Stomach (tissue), 4 donors: ENCODE measurements around the gene EGFR.

Source experiments
- EP300 ChIP-seq: sonication (generic); formaldehyde crosslinking; IDR thresholded peaks from one replicate; pipeline ENCODE4 v1.6.1; 2017; ENCODE audit warnings: antibody characterized with exemption
- POLR2A ChIP-seq, 4 donors: fragments of 450-650 bp; IDR thresholded peaks; one replicate each; pipeline ENCODE4 v1.6.1; 2016; ENCODE audit warnings: antibody characterized with exemption in 4 of 4, control low read depth in 2 of 4, mild to moderate bottlenecking in 1 of 4, moderate library complexity in 1 of 4
- TF ChIP-seq, protein P1 (sequence below), 7 experiments: fragments of 450-650 bp in 4 of 7; fragments of 200-600 bp in 3 of 7; sonication (generic) in 3 of 7; IDR thresholded peaks; one replicate each; pipeline ENCODE4 v1.5.1; 2016 to 2019; ENCODE audit warnings: antibody characterized with exemption in 7 of 7, control low read depth in 2 of 7, mild to moderate bottlenecking in 1 of 7

DNA sequence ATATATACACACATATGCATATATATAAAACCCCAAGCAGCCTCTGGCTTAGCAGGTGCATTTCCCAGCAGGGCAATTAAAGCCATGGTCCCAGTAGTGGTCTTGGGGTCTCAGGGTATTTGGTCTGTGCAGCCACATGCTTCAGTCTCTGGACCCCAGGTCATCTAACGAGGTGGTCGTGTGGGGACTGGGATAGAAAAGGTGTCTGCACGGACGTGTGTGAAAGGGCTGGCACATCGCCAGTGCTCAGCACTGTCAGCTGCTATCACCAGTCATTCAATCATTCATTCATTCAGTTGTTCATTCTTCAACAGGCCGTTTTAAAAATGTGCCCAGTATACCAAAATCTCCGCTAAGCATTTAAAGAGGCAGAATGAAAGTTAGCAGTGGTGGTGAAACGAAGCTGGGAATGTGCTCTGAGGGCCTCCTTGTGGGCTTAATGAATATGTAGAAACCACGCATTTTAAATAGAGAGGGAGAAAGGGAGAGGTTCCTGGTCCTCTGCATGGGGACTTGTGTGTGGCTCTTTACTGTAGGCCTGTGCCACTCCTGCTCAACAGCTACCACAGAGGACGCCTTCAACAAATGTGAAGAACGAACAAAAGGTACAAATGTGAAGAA, 170.4 kb downstream of the EGFR start:
- TF ChIP-seq, protein P1, sequence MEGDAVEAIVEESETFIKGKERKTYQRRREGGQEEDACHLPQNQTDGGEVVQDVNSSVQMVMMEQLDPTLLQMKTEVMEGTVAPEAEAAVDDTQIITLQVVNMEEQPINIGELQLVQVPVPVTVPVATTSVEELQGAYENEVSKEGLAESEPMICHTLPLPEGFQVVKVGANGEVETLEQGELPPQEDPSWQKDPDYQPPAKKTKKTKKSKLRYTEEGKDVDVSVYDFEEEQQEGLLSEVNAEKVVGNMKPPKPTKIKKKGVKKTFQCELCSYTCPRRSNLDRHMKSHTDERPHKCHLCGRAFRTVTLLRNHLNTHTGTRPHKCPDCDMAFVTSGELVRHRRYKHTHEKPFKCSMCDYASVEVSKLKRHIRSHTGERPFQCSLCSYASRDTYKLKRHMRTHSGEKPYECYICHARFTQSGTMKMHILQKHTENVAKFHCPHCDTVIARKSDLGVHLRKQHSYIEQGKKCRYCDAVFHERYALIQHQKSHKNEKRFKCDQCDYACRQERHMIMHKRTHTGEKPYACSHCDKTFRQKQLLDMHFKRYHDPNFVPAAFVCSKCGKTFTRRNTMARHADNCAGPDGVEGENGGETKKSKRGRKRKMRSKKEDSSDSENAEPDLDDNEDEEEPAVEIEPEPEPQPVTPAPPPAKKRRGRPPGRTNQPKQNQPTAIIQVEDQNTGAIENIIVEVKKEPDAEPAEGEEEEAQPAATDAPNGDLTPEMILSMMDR (IDR thresholded peaks at IDR 0.05) = no peak
- TF ChIP-seq POLR2A (IDR thresholded peaks at IDR 0.05) = no peak
- TF ChIP-seq EP300 = no peak
